GM12891 (cell line): ENCODE results near the gene TEC.

ENCODE experiments used
- PAX5 ChIP-seq: IDR thresholded peaks from 2 replicates; pipeline ENCODE4 v1.6.1; 2011; ENCODE audit warnings: low read length, moderate library complexity, mild to moderate bottlenecking; ENCODE audit not compliant: insufficient read depth, severe bottlenecking
- POLR2A ChIP-seq: IDR thresholded peaks from 2 replicates; pipeline ENCODE4 v1.6.1; 2011; ENCODE audit warnings: low read depth, low read length, control low read depth
- POLR2AphosphoS5 ChIP-seq: IDR thresholded peaks from 2 replicates; pipeline ENCODE4 v1.6.1; 2011; ENCODE audit warnings: low read depth, low read length, control low read depth
- POU2F2 ChIP-seq: IDR thresholded peaks from 2 replicates; pipeline ENCODE4 v1.6.1; 2011; ENCODE audit warnings: low read depth, mild to moderate bottlenecking, control low read depth, low read length, moderate library complexity
- SPI1 ChIP-seq: IDR thresholded peaks from 2 replicates; pipeline ENCODE4 v1.6.1; 2011; ENCODE audit warnings: low read depth, low read length, control low read depth
- TAF1 ChIP-seq: IDR thresholded peaks from 2 replicates; pipeline ENCODE4 v1.6.1; 2011; ENCODE audit warnings: low read depth, low read length, control low read depth

- TF ChIP-seq POLR2A = no peak
- TF ChIP-seq TAF1 = no peak
- TF ChIP-seq POLR2AphosphoS5 = no peak
- TF ChIP-seq POU2F2 = no peak
- TF ChIP-seq PAX5 = no peak
- no peak for TF ChIP-seq SPI1
These were observed 166.0 kb downstream of the TEC start for GRCh38 chr4:48103483-48104139.
